Smooth muscle cell (in vitro differentiated cells): ENCODE data around the gene PLB1. TPM values are rescaled to one million over a fixed set of nuclear protein-coding genes. Genes with fewer than 3 reads are reported as not detected.
A peak's percentile ranks its signal among the peaks of the same experiment; 100 is the strongest.

Experiments
- DNase-seq: peaks from one replicate; lab custom pipeline; 2025; ENCODE audit not compliant: unreplicated experiment; lab: John Stamatoyannopoulos, UW
- H2AFZ ChIP-seq: fragments of 200-600 bp; sonication (generic); 2 replicates; pipeline ENCODE4 v1.6.0; 2016; ENCODE audit warnings: antibody characterized with exemption, low read depth, mild to moderate bottlenecking
- H3F3A ChIP-seq: fragments of 200-600 bp; sonication (generic); 2 replicates; pipeline ENCODE4 v1.6.0; 2017; ENCODE audit warnings: antibody characterized with exemption, low read depth
- H3K27ac ChIP-seq: fragments of 200-600 bp; sonication (generic); 2 replicates; pipeline ENCODE4 v1.5.1; 2016; ENCODE audit warnings: low read depth, mild to moderate bottlenecking
- H3K27me3 ChIP-seq: fragments of 200-600 bp; sonication (generic); 2 replicates; pipeline ENCODE4 v1.6.1; 2016; ENCODE audit warnings: low read depth, mild to moderate bottlenecking
- H3K36me3 ChIP-seq: fragments of 200-600 bp; sonication (generic); 2 replicates; pipeline ENCODE4 v1.5.1; 2016; ENCODE audit warnings: low read depth
- H3K4me1 ChIP-seq: fragments of 200-600 bp; sonication (generic); 2 replicates; pipeline ENCODE4 v1.5.1; 2016; ENCODE audit warnings: low read depth
- H3K4me2 ChIP-seq: fragments of 200-600 bp; sonication (generic); 2 replicates; pipeline ENCODE4 v1.6.0; 2016; ENCODE audit warnings: mild to moderate bottlenecking
- H3K4me3 ChIP-seq: fragments of 200-600 bp; sonication (generic); 2 replicates; pipeline ENCODE4 v1.5.1; 2016; ENCODE audit warnings: mild to moderate bottlenecking
- H3K79me2 ChIP-seq: fragments of 200-600 bp; sonication (generic); 2 replicates; pipeline ENCODE4 v1.6.0; 2016; ENCODE audit warnings: low read depth, mild to moderate bottlenecking
- H3K9ac ChIP-seq: fragments of 200-600 bp; sonication (generic); 2 replicates; pipeline ENCODE4 v1.6.0; 2016; ENCODE audit warnings: low read depth
- H3K9me3 ChIP-seq: fragments of 200-600 bp; sonication (generic); replicated peaks from 2 replicates; pipeline ENCODE4 v1.5.1; 2016; ENCODE audit warnings: low read depth
- H4K20me1 ChIP-seq: fragments of 200-600 bp; sonication (generic); 2 replicates; pipeline ENCODE4 v1.6.0; 2016; ENCODE audit warnings: low read depth
- CTCF ChIP-seq: fragments of 200-600 bp; sonication (generic); IDR thresholded peaks from 2 replicates; pipeline ENCODE4 v1.5.1; 2017; ENCODE audit warnings: borderline replicate concordance, mild to moderate bottlenecking, antibody characterized with exemption; ENCODE audit not compliant: insufficient read depth, poor library complexity, severe bottlenecking
- WGBS: methylation state at CpG from one replicate; pipeline ENCODE4 v1.1.7; 2016; ENCODE audit warnings: low lambda C conversion rate; 5-methylcytosine and 5-hydroxymethylcytosine counted together
- polyA plus RNA-seq: library from polyadenylated mRNA; unstranded; fragments of >200 nt; fragmentation: Nextera tagmentation; extraction: Ambion mirVana; gene quantifications from 2 replicates; pipeline ENCODE4 v1.2.1, GENCODE V29; 2016
- total RNA-seq: library from RNA; depleted of rRNA; stranded (reverse); fragments of >200 nt; gene quantifications from 2 replicates; pipeline ENCODE4 v1.2.3, GENCODE V29; 2014

PLB1 gene
- total and polyA plus RNA-seq, 2 experiments from 2014 or later: 0.75 to 8.7 TPM

GRCh38 chr2:28591711-28592335, 96.0 kb downstream of the PLB1 start:
- Histone ChIP-seq H4K20me1 (no peaks in the 10 kb centered on the region), H3K9ac (no peak overlapping the region), H3F3A (peaks cover 21% of the 10 kb centered on the region), H3K4me2 (no peak overlapping the region), H3K4me3 (no peak overlapping the region), H3K4me1 (peaks cover 3% of the 10 kb centered on the region), H3K36me3 (no peaks in the 10 kb centered on the region), H3K27ac (no peak overlapping the region), H3K9me3 (no peaks in the 10 kb centered on the region), H3K27me3 (no peaks in the 10 kb centered on the region), H2AFZ (no peak overlapping the region), H3K79me2 (no peaks in the 10 kb centered on the region)
- WGBS: 95% methylated on average over 9 of the region's 9 CpGs
- TF ChIP-seq CTCF: no peak
- DNase-seq: no peak

DNA sequence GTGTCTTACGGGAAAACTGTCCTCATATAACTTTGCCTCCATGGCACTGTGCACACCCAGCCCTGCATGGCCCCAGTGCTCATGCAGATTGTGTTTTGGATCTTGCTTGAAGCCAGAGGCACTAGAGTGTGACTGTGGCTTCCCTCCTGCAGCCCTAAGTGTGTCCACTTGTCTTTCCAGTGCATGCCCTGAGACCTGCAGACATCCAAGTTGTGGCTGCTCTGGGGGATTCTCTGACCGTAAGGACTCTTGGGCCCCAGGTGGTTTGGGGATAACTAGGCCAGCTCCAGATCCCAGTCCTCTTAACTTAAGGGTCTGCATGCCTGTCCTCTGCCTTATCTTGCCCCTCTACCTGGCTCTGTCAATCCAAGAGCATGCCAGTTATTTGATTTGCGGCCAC, 96.6 kb downstream of the PLB1 start:
- H3F3A ChIP-seq: peaks cover 21% of the 10 kb centered on the region
- H2AFZ ChIP-seq: no peak overlapping the region
- H3K4me2 ChIP-seq: no peak overlapping the region
- no peaks in the 10 kb centered on the region for H4K20me1 ChIP-seq
- H3K9ac ChIP-seq: no peak overlapping the region
- H3K27me3 ChIP-seq: no peaks in the 10 kb centered on the region
- H3K27ac ChIP-seq: no peak overlapping the region
- WGBS: 98% methylated on average over 3 of the region's 3 CpGs
- H3K79me2 ChIP-seq: no peaks in the 10 kb centered on the region
- DNase-seq: no peak
- H3K4me3 ChIP-seq: no peak overlapping the region
- peaks cover 3% of the 10 kb centered on the region for H3K4me1 ChIP-seq
- H3K9me3 ChIP-seq: no peaks in the 10 kb centered on the region
- H3K36me3 ChIP-seq: no peaks in the 10 kb centered on the region
- no peak for TF ChIP-seq CTCF

DNA sequence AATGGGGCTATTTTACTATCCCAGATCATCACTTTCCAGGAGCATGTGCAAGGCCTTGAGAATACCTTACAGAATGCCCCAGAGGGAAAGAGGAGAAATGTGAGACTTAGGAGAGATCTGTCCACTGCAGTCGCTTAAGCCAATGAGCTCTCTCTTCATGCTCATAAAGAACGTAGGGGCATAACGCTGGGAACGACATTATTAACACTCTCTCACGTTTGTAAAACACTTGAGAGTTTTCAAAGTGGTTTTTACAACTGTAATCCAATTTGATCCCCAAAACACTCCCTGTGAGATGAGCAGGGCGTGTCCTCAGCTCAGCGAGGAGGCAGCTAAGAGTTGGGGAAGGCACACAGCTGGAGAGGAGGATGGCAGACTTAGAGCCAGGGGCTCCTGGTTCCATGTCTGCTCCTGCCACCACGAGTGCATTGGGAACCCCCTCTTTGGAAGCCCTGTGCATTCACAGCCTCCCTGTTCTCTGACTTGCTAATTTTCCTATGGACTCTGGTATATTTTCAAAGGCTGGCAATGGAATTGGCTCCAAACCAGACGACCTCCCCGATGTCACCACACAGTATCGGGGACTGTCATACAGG, 97.4 kb downstream of the PLB1 start:
- H4K20me1 ChIP-seq: no peaks in the 10 kb centered on the region
- no peaks in the 10 kb centered on the region for H3K36me3 ChIP-seq
- H3K4me2 ChIP-seq: no peak overlapping the region
- no peaks in the 10 kb centered on the region for H3K79me2 ChIP-seq
- no peak overlapping the region for H3K27ac ChIP-seq
- no peak overlapping the region for H2AFZ ChIP-seq
- no peaks in the 10 kb centered on the region for H3K9me3 ChIP-seq
- no peak for DNase-seq
- peaks cover 21% of the 10 kb centered on the region for H3F3A ChIP-seq
- WGBS: 56% methylated on average over 11 of the region's 11 CpGs
- no peak overlapping the region for H3K9ac ChIP-seq
- peaks cover 3% of the 10 kb centered on the region for H3K4me1 ChIP-seq
- H3K4me3 ChIP-seq: no peak overlapping the region
- TF ChIP-seq CTCF: no peak
- no peaks in the 10 kb centered on the region for H3K27me3 ChIP-seq

GRCh38 chr2:28594000-28594331, 98.1 kb downstream of the PLB1 start:
- no peak overlapping the region for H3K4me3 ChIP-seq
- H3K27me3 ChIP-seq: no peaks in the 10 kb centered on the region
- peak overlapping the region; percentile 65 for H2AFZ ChIP-seq
- peaks cover 3% of the 10 kb centered on the region for H3K4me1 ChIP-seq
- WGBS: 54% methylated on average over 9 of the region's 9 CpGs
- no peaks in the 10 kb centered on the region for H3K36me3 ChIP-seq
- no peaks in the 10 kb centered on the region for H4K20me1 ChIP-seq
- H3K9ac ChIP-seq: peak overlapping the region; percentile 40
- no peak for DNase-seq
- H3F3A ChIP-seq: peaks cover 21% of the 10 kb centered on the region
- H3K9me3 ChIP-seq: no peaks in the 10 kb centered on the region
- H3K4me2 ChIP-seq: peak overlapping the region; percentile 77
- peak overlapping the region; percentile 88 for H3K27ac ChIP-seq
- no peak for TF ChIP-seq CTCF
- no peaks in the 10 kb centered on the region for H3K79me2 ChIP-seq
